ENCODE measurements around the gene AKT1S1. TPM values are rescaled to one million over a fixed set of nuclear protein-coding genes. Genes with fewer than 3 reads are reported as not detected.
A peak's percentile ranks its signal among the peaks of the same experiment; 100 is the strongest.

Gene AKT1S1
- total RNA-seq, 1 donor from 2014 or later: 116 TPM

GRCh38 chr19:49850487-49851342 is 26.4 kb downstream of the AKT1S1 start, which contains the start of gene PTOV1:
Gene PTOV1 (plus strand): TSS chr19:49851159.
- no peaks in the 10 kb centered on the region for H3K27me3 Mint-ChIP-seq (ENCODE audit: low read depth, unreplicated experiment)
- H3K79me2 ChIP-seq (ENCODE audit: insufficient read depth, low read length): peaks cover 50% of the 10 kb centered on the region
- FAIRE-seq: no peak

GRCh38 chr19:49850221-49850486 is 27.0 kb downstream of the AKT1S1 start:
- H2AFZ ChIP-seq (ENCODE audit: low read depth, low read length): no peak overlapping the region
- no peaks in the 10 kb centered on the region for H3K27me3 ChIP-seq (ENCODE audit: insufficient read depth, low read length)
- H3K4me1 ChIP-seq (ENCODE audit: insufficient read depth, low read length): peaks cover 28% of the 10 kb centered on the region
- H3K79me2 ChIP-seq (ENCODE audit: insufficient read depth, low read length): peaks cover 44% of the 10 kb centered on the region
- TF ChIP-seq CTCF (IDR thresholded peaks at IDR 0.05; ENCODE audit: insufficient read depth, low read depth, low read length): no peak
- TF ChIP-seq EZH2 (IDR thresholded peaks at IDR 0.05; ENCODE audit: insufficient read depth, low read length): no peak
- no peaks in the 10 kb centered on the region for H3K9me3 ChIP-seq (ENCODE audit: insufficient read depth, low read depth, low read length)
- peak overlapping the region; percentile 83 for H3K4me3 Mint-ChIP-seq (ENCODE audit: unreplicated experiment)
- peaks cover 17% of the 10 kb centered on the region for H3K36me3 Mint-ChIP-seq (ENCODE audit: low read depth, unreplicated experiment)
- H3K9me3 Mint-ChIP-seq (ENCODE audit: unreplicated experiment): peaks cover 13% of the 10 kb centered on the region
- peak overlapping the region; percentile 99 for H3K9ac ChIP-seq (ENCODE audit: low read length)
- no peak for FAIRE-seq
- no peak for DNase-seq (ENCODE audit: low read depth)
- peaks cover 24% of the 10 kb centered on the region for H3K4me1 Mint-ChIP-seq (ENCODE audit: low read depth, unreplicated experiment)
- peak overlapping the region; percentile 93 for H3K4me2 ChIP-seq (ENCODE audit: low read length)
- peak overlapping the region; percentile 34 for H3K27ac Mint-ChIP-seq (ENCODE audit: unreplicated experiment)
- H3K36me3 ChIP-seq (ENCODE audit: insufficient read depth, low read length): no peaks in the 10 kb centered on the region
- peak overlapping the region; percentile 97 for H3K27ac ChIP-seq (ENCODE audit: low read depth, low read length)
- peaks cover 49% of the 10 kb centered on the region for H4K20me1 ChIP-seq (ENCODE audit: insufficient read depth, low read length)
- H3K27me3 Mint-ChIP-seq (ENCODE audit: low read depth, unreplicated experiment): no peaks in the 10 kb centered on the region
- H3K4me3 ChIP-seq (ENCODE audit: insufficient read depth, low read depth, low read length): peak overlapping the region; percentile 75

More at GRCh38 chr19:49850487-49851342, 26.4 kb downstream of the AKT1S1 start, which contains the start of gene PTOV1:
- H3K4me1 Mint-ChIP-seq (ENCODE audit: low read depth, unreplicated experiment): peaks cover 24% of the 10 kb centered on the region
- H3K27me3 ChIP-seq (ENCODE audit: insufficient read depth, low read length): no peaks in the 10 kb centered on the region
- peaks cover 55% of the 10 kb centered on the region for H4K20me1 ChIP-seq (ENCODE audit: insufficient read depth, low read length)
- peak within 1 kb of the TSS; percentile 92 for H3K27ac Mint-ChIP-seq (ENCODE audit: unreplicated experiment)
- H3K4me3 Mint-ChIP-seq (ENCODE audit: unreplicated experiment): peak within 1 kb of the TSS; percentile 93
- peak within 1 kb of the TSS; percentile 80 for H2AFZ ChIP-seq (ENCODE audit: low read depth, low read length)
- H3K4me1 ChIP-seq (ENCODE audit: insufficient read depth, low read length): peaks cover 28% of the 10 kb centered on the region
- TF ChIP-seq CTCF (IDR thresholded peaks at IDR 0.05; ENCODE audit: insufficient read depth, low read depth, low read length) (no peak), EZH2 (IDR thresholded peaks at IDR 0.05; ENCODE audit: insufficient read depth, low read length) (no peak)
- peak within 1 kb of the TSS; percentile 97 for H3K27ac ChIP-seq (ENCODE audit: low read depth, low read length)
- H3K9me3 Mint-ChIP-seq (ENCODE audit: unreplicated experiment): peaks cover 13% of the 10 kb centered on the region
- DNase-seq (ENCODE audit: low read depth): peak; percentile 75
- peaks cover 19% of the 10 kb centered on the region for H3K36me3 Mint-ChIP-seq (ENCODE audit: low read depth, unreplicated experiment)
- peak within 1 kb of the TSS; percentile 93 for H3K4me2 ChIP-seq (ENCODE audit: low read length)
- H3K4me3 ChIP-seq (ENCODE audit: insufficient read depth, low read depth, low read length): peak within 1 kb of the TSS; percentile 75
- H3K9ac ChIP-seq (ENCODE audit: low read length): peak within 1 kb of the TSS; percentile 99
- H3K36me3 ChIP-seq (ENCODE audit: insufficient read depth, low read length): no peaks in the 10 kb centered on the region
- no peaks in the 10 kb centered on the region for H3K9me3 ChIP-seq (ENCODE audit: insufficient read depth, low read depth, low read length)
